Natural killer cell treated with Interleukin-12 subunit alpha and Interleukin-12 subunit beta and Interleukin-15 and Interleukin-18, amount 100 ng/mL, for 72 hours (primary cell): Measurements from ENCODE around the gene SMS. TPM values are rescaled to one million over a fixed set of nuclear protein-coding genes. Genes with fewer than 3 reads are reported as not detected.

Source experiments
- ATAC-seq, 2 donors: fragments of 150-1000 bp; cut with Tn5 transposase in 1 of 2; sonication (Bioruptor Pico), chemical (Tn5 transposase) in 1 of 2; 2 replicates each; pipeline ENCODE4 v1.10.0; 2021
- DNase-seq: peaks from one replicate; pipeline ENCODE4 v3.0.0; 2022; ENCODE audit warnings: low spot score
- H3K27ac Mint-ChIP-seq, 2 donors: 1 replicate in 1 of 2; 2 replicates in 1 of 2; pipeline ENCODE4 v1.8.0; 2022; ENCODE audit warnings: mixed read lengths in 2 of 2, mild to moderate bottlenecking in 1 of 2, moderate library complexity in 1 of 2
- H3K27me3 Mint-ChIP-seq, 2 donors: 1 replicate in 1 of 2; 2 replicates in 1 of 2; pipeline ENCODE4 v1.8.0; 2022; ENCODE audit warnings: mixed read lengths in 2 of 2
- H3K36me3 Mint-ChIP-seq: one replicate; pipeline ENCODE4 v1.8.0; 2022; ENCODE audit warnings: mixed read lengths
- H3K4me1 Mint-ChIP-seq, 2 donors: 1 replicate in 1 of 2; 2 replicates in 1 of 2; pipeline ENCODE4 v1.8.0; 2022; ENCODE audit warnings: low read depth in 2 of 2, mixed read lengths in 2 of 2, mild to moderate bottlenecking in 1 of 2
- H3K4me3 Mint-ChIP-seq: one replicate; pipeline ENCODE4 v1.8.0; 2022; ENCODE audit warnings: mixed read lengths
- H3K9me3 Mint-ChIP-seq: 2 replicates; pipeline ENCODE4 v1.8.0; 2022; ENCODE audit warnings: mixed read lengths
- total RNA-seq, 2 donors: library from RNA; stranded (reverse); gene quantifications; one replicate each; pipeline ENCODE4 v1.2.3, GENCODE V29; 2022

The SMS gene
- total RNA-seq, 2 donors from 2014 or later: 119 to 127 TPM

GRCh38 chrX:21975242-21975641 is 34.7 kb downstream of the SMS start:
- Mint-ChIP-seq H3K27ac (peak overlapping the region in 1 of 2 donors; percentile 95), H3K27me3 (peaks cover 0 to 2% of the 10 kb centered on the region in 2 donors), H3K9me3 (no peaks in the 10 kb centered on the region), H3K36me3 (peaks cover 12% of the 10 kb centered on the region), H3K4me3 (no peak overlapping the region), H3K4me1 (peaks cover 15 to 18% of the 10 kb centered on the region in 2 donors)
- ATAC-seq: no peak
- DNase-seq: no peak

GRCh38 chrX:21975812-21976211 is 35.3 kb downstream of the SMS start:
- no peak for ATAC-seq
- Mint-ChIP-seq H3K4me3 (no peak overlapping the region), H3K4me1 (peaks cover 15 to 18% of the 10 kb centered on the region in 2 donors), H3K36me3 (peaks cover 12% of the 10 kb centered on the region), H3K27me3 (peaks cover 0 to 2% of the 10 kb centered on the region in 2 donors), H3K27ac (peak overlapping the region in 1 of 2 donors; percentile 95), H3K9me3 (no peaks in the 10 kb centered on the region)
- no peak for DNase-seq

- Mint-ChIP-seq H3K36me3 (peaks cover 12% of the 10 kb centered on the region), H3K27me3 (peaks cover 0 to 2% of the 10 kb centered on the region in 2 donors), H3K4me1 (peaks cover 10 to 12% of the 10 kb centered on the region in 2 donors), H3K27ac (no peak overlapping the region), H3K4me3 (no peak overlapping the region), H3K9me3 (no peaks in the 10 kb centered on the region)
- DNase-seq (no peak), ATAC-seq (no peak)
These were observed 37.8 kb downstream of the SMS start for GRCh38 chrX:21978346-21978745.

- no peak for DNase-seq
- peak overlapping the region in 1 of 2 donors; percentile 21 for H3K27ac Mint-ChIP-seq
- H3K4me1 Mint-ChIP-seq: peaks cover 0 to 6% of the 10 kb centered on the region in 2 donors
- no peak for ATAC-seq
- H3K36me3 Mint-ChIP-seq: no peaks in the 10 kb centered on the region
- H3K9me3 Mint-ChIP-seq: no peaks in the 10 kb centered on the region
- no peaks in the 10 kb centered on the region for H3K27me3 Mint-ChIP-seq
- H3K4me3 Mint-ChIP-seq: no peak overlapping the region
These were observed 41.8 kb downstream of the SMS start for GRCh38 chrX:21982311-21982710.

GRCh38 chrX:21985332-21985777 is 44.8 kb downstream of the SMS start:
- Mint-ChIP-seq H3K27me3 (no peaks in the 10 kb centered on the region), H3K9me3 (no peaks in the 10 kb centered on the region), H3K4me3 (no peak overlapping the region), H3K27ac (peak overlapping the region in 1 of 2 donors; percentile 41), H3K4me1 (peaks cover 1 to 20% of the 10 kb centered on the region in 2 donors), H3K36me3 (no peaks in the 10 kb centered on the region)
- DNase-seq (no peak), ATAC-seq (peak; percentile 88 to 89)

GRCh38 chrX:21986596-21986995 is 46.1 kb downstream of the SMS start:
- no peaks in the 10 kb centered on the region for H3K36me3 Mint-ChIP-seq
- no peaks in the 10 kb centered on the region for H3K9me3 Mint-ChIP-seq
- peaks cover 6 to 26% of the 10 kb centered on the region in 2 donors for H3K4me1 Mint-ChIP-seq
- H3K27me3 Mint-ChIP-seq: no peaks in the 10 kb centered on the region
- DNase-seq (no peak), ATAC-seq (no peak)
- H3K4me3 Mint-ChIP-seq: no peak overlapping the region
- H3K27ac Mint-ChIP-seq: no peak overlapping the region

- H3K36me3 Mint-ChIP-seq: no peaks in the 10 kb centered on the region
- H3K27ac Mint-ChIP-seq: peak overlapping the region; percentile 61 to 66
- no peaks in the 10 kb centered on the region for H3K27me3 Mint-ChIP-seq
- no peaks in the 10 kb centered on the region for H3K9me3 Mint-ChIP-seq
- DNase-seq (no peak), ATAC-seq (peak; percentile 59 to 77)
- H3K4me1 Mint-ChIP-seq: peaks cover 6 to 30% of the 10 kb centered on the region in 2 donors
- peak overlapping the region; percentile 17 for H3K4me3 Mint-ChIP-seq
These were observed 48.9 kb downstream of the SMS start for GRCh38 chrX:21989384-21989783.

- no peak for DNase-seq
- no peaks in the 10 kb centered on the region for H3K36me3 Mint-ChIP-seq
- no peaks in the 10 kb centered on the region for H3K27me3 Mint-ChIP-seq
- no peaks in the 10 kb centered on the region for H3K9me3 Mint-ChIP-seq
- ATAC-seq: peak; percentile 54 to 74
- peak overlapping the region; percentile 42 for H3K4me3 Mint-ChIP-seq
- peak overlapping the region; percentile 50 to 61 for H3K27ac Mint-ChIP-seq
- peaks cover 6 to 24% of the 10 kb centered on the region in 2 donors for H3K4me1 Mint-ChIP-seq
These were observed 50.3 kb downstream of the SMS start for GRCh38 chrX:21990832-21991231.

- Mint-ChIP-seq H3K4me3 (no peak overlapping the region), H3K27me3 (no peaks in the 10 kb centered on the region), H3K4me1 (peaks cover 12 to 28% of the 10 kb centered on the region in 2 donors), H3K9me3 (no peaks in the 10 kb centered on the region), H3K27ac (peak overlapping the region; percentile 50 to 61), H3K36me3 (no peaks in the 10 kb centered on the region)
- ATAC-seq (no peak), DNase-seq (no peak)
These were observed 51.0 kb downstream of the SMS start for GRCh38 chrX:21991504-21991903.

- Mint-ChIP-seq H3K27me3 (no peaks in the 10 kb centered on the region), H3K4me1 (peaks cover 17 to 31% of the 10 kb centered on the region in 2 donors), H3K9me3 (no peaks in the 10 kb centered on the region), H3K36me3 (no peaks in the 10 kb centered on the region), H3K27ac (peak overlapping the region; percentile 12 to 41), H3K4me3 (no peak overlapping the region)
- ATAC-seq (no peak), DNase-seq (no peak)
These were observed 52.8 kb downstream of the SMS start for GRCh38 chrX:21993265-21993664.

GRCh38 chrX:21996872-21997455 is 56.5 kb downstream of the SMS start:
- Mint-ChIP-seq H3K27ac (peak overlapping the region; percentile 77 to 89), H3K9me3 (peaks cover 3% of the 10 kb centered on the region), H3K4me3 (no peak overlapping the region), H3K27me3 (no peaks in the 10 kb centered on the region), H3K36me3 (no peaks in the 10 kb centered on the region), H3K4me1 (peaks cover 10 to 15% of the 10 kb centered on the region in 2 donors)
- ATAC-seq: peak; percentile 89 to 91
- DNase-seq: no peak

- peaks cover 6% of the 10 kb centered on the region for H3K36me3 Mint-ChIP-seq
- peaks cover 3% of the 10 kb centered on the region for H3K9me3 Mint-ChIP-seq
- peaks cover 15% of the 10 kb centered on the region in 2 donors for H3K4me1 Mint-ChIP-seq
- H3K4me3 Mint-ChIP-seq: no peak overlapping the region
- H3K27me3 Mint-ChIP-seq: no peaks in the 10 kb centered on the region
- peak overlapping the region; percentile 77 to 89 for H3K27ac Mint-ChIP-seq
- ATAC-seq: no peak
- no peak for DNase-seq
These were observed 57.5 kb downstream of the SMS start for GRCh38 chrX:21998037-21998436.

- ATAC-seq (no peak), DNase-seq (no peak)
- Mint-ChIP-seq H3K4me3 (no peak overlapping the region), H3K4me1 (peaks cover 3 to 5% of the 10 kb centered on the region in 2 donors), H3K9me3 (peaks cover 3% of the 10 kb centered on the region), H3K27ac (no peak overlapping the region), H3K36me3 (peaks cover 11% of the 10 kb centered on the region), H3K27me3 (peaks cover 0 to 2% of the 10 kb centered on the region in 2 donors)
These were observed 64.4 kb downstream of the SMS start for GRCh38 chrX:22004866-22005265.

- H3K4me3 Mint-ChIP-seq: no peak overlapping the region
These were observed 71.5 kb downstream of the SMS start for GRCh38 chrX:22012051-22012450.

GRCh38 chrX:22012931-22013330 is 72.4 kb downstream of the SMS start:
- Mint-ChIP-seq H3K27ac (no peak overlapping the region), H3K9me3 (no peaks in the 10 kb centered on the region), H3K27me3 (no peaks in the 10 kb centered on the region), H3K4me1 (no peaks in the 10 kb centered on the region), H3K36me3 (no peaks in the 10 kb centered on the region), H3K4me3 (no peak overlapping the region)
- DNase-seq (no peak), ATAC-seq (no peak)

More at GRCh38 chrX:22012051-22012450, 71.5 kb downstream of the SMS start:
- Mint-ChIP-seq H3K27me3 (no peaks in the 10 kb centered on the region), H3K36me3 (no peaks in the 10 kb centered on the region), H3K4me1 (no peaks in the 10 kb centered on the region), H3K9me3 (no peaks in the 10 kb centered on the region), H3K27ac (no peak overlapping the region)
- DNase-seq: no peak
- ATAC-seq: no peak
